Nephron progenitor cell (in vitro differentiated cells): Measurements from ENCODE around the gene AGAP1.

Experiments
- DNase-seq: peaks from one replicate; pipeline ENCODE4 v3.0.0; 2021
- H3K27ac Mint-ChIP-seq: 2 replicates; pipeline ENCODE4 v1.8.0; 2021; ENCODE audit warnings: mild to moderate bottlenecking, moderate library complexity, mixed read lengths
- H3K27me3 Mint-ChIP-seq: 2 replicates; pipeline ENCODE4 v1.8.0; 2021; ENCODE audit warnings: mild to moderate bottlenecking, low read depth, mixed read lengths; ENCODE audit not compliant: poor library complexity
- H3K36me3 Mint-ChIP-seq: 2 replicates; pipeline ENCODE4 v1.8.0; 2021; ENCODE audit warnings: low read depth, mixed read lengths
- H3K4me1 Mint-ChIP-seq: 2 replicates; pipeline ENCODE4 v1.8.0; 2021; ENCODE audit warnings: mixed read lengths
- H3K4me3 Mint-ChIP-seq: 2 replicates; pipeline ENCODE4 v1.8.0; 2021; ENCODE audit warnings: mild to moderate bottlenecking, moderate library complexity, mixed read lengths
- H3K9me3 Mint-ChIP-seq: 2 replicates; pipeline ENCODE4 v1.8.0; 2021; ENCODE audit warnings: mild to moderate bottlenecking, moderate library complexity, mixed read lengths
- CTCF ChIP-seq: fragments of 200-600 bp; sonication (generic); IDR thresholded peaks from 2 replicates; pipeline ENCODE4 v1.5.0; 2021; ENCODE audit warnings: antibody characterized with exemption

AGAP1 gene

DNA sequence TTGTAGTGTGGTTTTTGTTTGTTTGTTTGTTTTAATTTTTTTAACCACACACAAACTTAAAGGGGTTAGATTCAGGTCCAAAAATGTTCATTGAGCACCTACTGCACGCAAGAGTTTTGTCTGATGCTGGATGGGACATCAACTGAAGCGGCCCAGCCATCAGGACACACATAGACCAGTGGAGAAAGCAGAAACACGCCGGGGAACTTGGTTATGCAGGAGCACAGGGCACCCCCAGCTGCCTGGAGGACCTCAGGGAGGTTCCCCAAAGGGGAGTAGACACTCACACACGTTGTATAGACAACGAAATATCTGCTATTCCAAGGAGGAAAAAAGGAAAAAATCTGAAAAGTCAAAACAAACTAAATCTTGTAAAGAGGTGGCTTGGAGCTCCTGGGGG lies 482.7 kb downstream of the AGAP1 start:
- peaks cover 40% of the 10 kb centered on the region for H3K36me3 Mint-ChIP-seq
- DNase-seq = no peak
- TF ChIP-seq CTCF = no peak
- H3K4me1 Mint-ChIP-seq = peaks cover 33% of the 10 kb centered on the region
- H3K27ac Mint-ChIP-seq = no peak overlapping the region
- H3K4me3 Mint-ChIP-seq = no peak overlapping the region
- no peaks in the 10 kb centered on the region for H3K9me3 Mint-ChIP-seq
- H3K27me3 Mint-ChIP-seq = peaks cover 2% of the 10 kb centered on the region

DNA sequence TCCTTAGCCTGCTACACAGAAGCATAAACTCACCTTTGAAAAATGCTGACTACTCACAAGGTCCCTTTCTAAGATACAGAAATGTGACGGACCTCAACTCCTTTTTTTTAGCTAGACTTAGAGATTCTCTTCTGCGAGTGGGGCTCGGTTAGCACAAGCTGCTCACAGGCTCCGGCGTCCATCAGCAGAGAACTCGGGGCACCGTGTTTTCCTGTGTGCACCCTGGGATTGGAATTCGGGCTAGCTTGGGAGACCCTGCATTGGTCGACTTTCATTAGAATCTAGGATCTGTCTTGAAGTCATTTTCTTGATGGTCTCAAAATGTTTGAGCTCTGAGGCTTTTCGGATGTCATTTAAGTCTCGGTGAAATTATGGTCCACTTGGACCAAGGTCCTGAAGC lies 483.1 kb downstream of the AGAP1 start:
- TF ChIP-seq CTCF = no peak
- H3K27ac Mint-ChIP-seq = no peak overlapping the region
- H3K36me3 Mint-ChIP-seq = peaks cover 40% of the 10 kb centered on the region
- no peak overlapping the region for H3K4me3 Mint-ChIP-seq
- no peak for DNase-seq
- H3K27me3 Mint-ChIP-seq = peaks cover 2% of the 10 kb centered on the region
- H3K9me3 Mint-ChIP-seq = no peaks in the 10 kb centered on the region
- H3K4me1 Mint-ChIP-seq = peaks cover 37% of the 10 kb centered on the region

GRCh38 chr2:235977445-235977844 lies 483.6 kb downstream of the AGAP1 start:
- TF ChIP-seq CTCF = no peak
- H3K9me3 Mint-ChIP-seq = no peaks in the 10 kb centered on the region
- no peak for DNase-seq
- peaks cover 2% of the 10 kb centered on the region for H3K27me3 Mint-ChIP-seq
- peaks cover 41% of the 10 kb centered on the region for H3K4me1 Mint-ChIP-seq
- H3K36me3 Mint-ChIP-seq = peaks cover 35% of the 10 kb centered on the region
- no peak overlapping the region for H3K27ac Mint-ChIP-seq
- H3K4me3 Mint-ChIP-seq = no peak overlapping the region

DNA sequence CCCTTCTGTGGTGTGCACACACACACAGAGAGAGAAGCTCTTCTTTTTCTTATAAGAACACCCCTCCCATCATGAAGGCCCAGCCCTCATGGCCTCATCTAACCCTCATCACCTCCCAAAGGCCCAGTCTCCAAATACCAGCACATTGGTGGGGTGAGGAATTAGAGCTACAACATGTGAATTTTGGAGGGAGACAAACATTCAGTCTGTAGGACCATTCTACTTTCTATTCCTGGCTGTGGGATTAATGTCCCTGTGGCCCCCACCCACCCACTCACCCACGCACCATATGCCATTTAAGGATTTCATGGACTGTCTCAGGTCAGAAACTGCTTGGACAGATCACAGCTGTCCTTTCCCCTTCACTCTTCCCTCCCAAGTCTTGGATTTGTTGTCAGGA lies 484.2 kb downstream of the AGAP1 start:
- DNase-seq = no peak
- peaks cover 2% of the 10 kb centered on the region for H3K27me3 Mint-ChIP-seq
- H3K27ac Mint-ChIP-seq = peak overlapping the region; percentile 82
- H3K9me3 Mint-ChIP-seq = no peaks in the 10 kb centered on the region
- H3K4me3 Mint-ChIP-seq = no peak overlapping the region
- H3K4me1 Mint-ChIP-seq = peaks cover 41% of the 10 kb centered on the region
- H3K36me3 Mint-ChIP-seq = peaks cover 33% of the 10 kb centered on the region
- no peak for TF ChIP-seq CTCF

- DNase-seq = no peak
- Mint-ChIP-seq H3K9me3 (no peaks in the 10 kb centered on the region), H3K27me3 (peaks cover 2% of the 10 kb centered on the region), H3K4me3 (no peak overlapping the region), H3K36me3 (peaks cover 38% of the 10 kb centered on the region), H3K4me1 (peaks cover 41% of the 10 kb centered on the region), H3K27ac (no peak overlapping the region)
- TF ChIP-seq CTCF = no peak
These were observed 485.2 kb downstream of the AGAP1 start for GRCh38 chr2:235979037-235979436.

DNA sequence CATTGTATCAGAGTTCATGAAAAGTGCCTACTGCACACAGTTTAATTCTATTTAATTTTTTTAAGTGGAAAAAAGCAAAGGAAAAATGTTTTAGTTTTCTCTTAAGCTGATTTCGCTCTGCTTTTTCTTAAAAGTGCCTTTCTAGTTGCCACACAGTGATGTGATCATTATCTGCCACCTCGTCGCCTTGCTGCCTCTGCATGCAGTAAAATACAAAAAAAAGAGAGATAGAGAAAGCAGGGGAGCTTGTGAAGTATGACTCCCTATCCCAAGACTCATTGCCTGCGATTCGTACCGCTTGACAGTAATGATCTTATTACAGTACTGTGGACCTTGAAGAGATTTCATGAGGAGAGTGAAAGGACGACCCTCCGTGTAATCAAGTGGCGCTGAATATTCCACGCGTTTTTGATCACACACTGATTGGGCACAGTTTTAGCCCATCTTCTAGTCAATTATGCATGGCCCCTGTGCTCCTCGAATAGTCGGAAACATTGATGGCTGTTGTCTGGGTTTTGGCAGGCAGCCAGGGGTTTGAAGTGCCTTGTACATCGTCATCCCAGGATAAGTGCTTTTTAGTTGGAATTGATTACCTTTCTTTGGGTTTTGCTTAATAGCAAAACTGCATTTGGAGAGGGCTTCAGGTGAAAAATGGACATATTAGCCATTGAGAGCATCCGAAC lies 486.1 kb downstream of the AGAP1 start:
- peaks cover 2% of the 10 kb centered on the region for H3K27me3 Mint-ChIP-seq
- no peaks in the 10 kb centered on the region for H3K9me3 Mint-ChIP-seq
- no peak for DNase-seq
- H3K27ac Mint-ChIP-seq = no peak overlapping the region
- peaks cover 45% of the 10 kb centered on the region for H3K36me3 Mint-ChIP-seq
- H3K4me1 Mint-ChIP-seq = peaks cover 41% of the 10 kb centered on the region
- TF ChIP-seq CTCF = no peak
- H3K4me3 Mint-ChIP-seq = no peak overlapping the region
